GM12878 (cell line): ENCODE results near the gene PRICKLE3.

Experiments
- CTCF ChIP-seq, 3 experiments: IDR thresholded peaks in 2 of 3; conservative IDR thresholded peaks in 1 of 3; 2 replicates each; pipeline ENCODE4 v1.5.1; 2011; ENCODE audit warnings: low read depth in 3 of 3, low read length in 3 of 3, mild to moderate bottlenecking in 3 of 3, control low read depth in 2 of 3, moderate library complexity in 2 of 3, inconsistent platforms in 1 of 3, mixed read lengths in 1 of 3; ENCODE audit not compliant: control insufficient read depth in 2 of 3, insufficient read depth in 1 of 3; ENCODE audit errors: extremely low read depth in 1 of 3
- ESRRA ChIP-seq: IDR thresholded peaks from 2 replicates; pipeline ENCODE4 v1.6.1; 2012; ENCODE audit warnings: mild to moderate bottlenecking, low read length, improper control_type of control experiment
- NFXL1 ChIP-seq: fragments of 450-650 bp; IDR thresholded peaks from 2 replicates; pipeline ENCODE4 v1.6.1; 2017; ENCODE audit warnings: antibody characterized with exemption, mild to moderate bottlenecking, borderline replicate concordance
- POLR2A ChIP-seq: IDR thresholded peaks from 2 replicates; pipeline ENCODE4 v1.6.1; 2011; ENCODE audit warnings: low read depth, mild to moderate bottlenecking, low read length
- SMC3 ChIP-seq: IDR thresholded peaks from 2 replicates; pipeline ENCODE4 v1.6.1; 2011; ENCODE audit warnings: low read length, improper control_type of control experiment, borderline replicate concordance
- TARDBP ChIP-seq: IDR thresholded peaks from 2 replicates; pipeline ENCODE4 v1.6.1; 2016; ENCODE audit warnings: borderline replicate concordance
- ZNF24 ChIP-seq: fragments of 450-650 bp; IDR thresholded peaks from 2 replicates; pipeline ENCODE4 v1.6.1; 2017; ENCODE audit warnings: antibody characterized with exemption, mild to moderate bottlenecking

- no peak for TF ChIP-seq NFXL1
- TF ChIP-seq CTCF (IDR thresholded peaks at IDR 0.05 in 2 of 3, conservative IDR thresholded peaks at IDR 0.05 in 1 of 3; ENCODE audit: control insufficient read depth in 2 of 3, extremely low read depth in 1 of 3, insufficient read depth in 1 of 3, low read depth in 3 of 3, low read length in 3 of 3) = no peak
- TF ChIP-seq ESRRA = no peak
- TF ChIP-seq POLR2A = no peak
- TF ChIP-seq SMC3 = no peak
- TF ChIP-seq ZNF24 = no peak
- no peak for TF ChIP-seq TARDBP
Measured at GRCh38 chrX:49191574-49192011, 5.4 kb upstream of the PRICKLE3 start.
